ENCODE measurements around the gene NUP54. TPM values are rescaled to one million over a fixed set of nuclear protein-coding genes. Genes with fewer than 3 reads are reported as not detected.
A peak's percentile ranks its signal among the peaks of the same experiment; 100 is the strongest.

The NUP54 gene
- total RNA-seq, 1 donor from 2014 or later, result 20.2 TPM

- peak; percentile 10 to 70 for DNase-seq (ENCODE audit: low spot score in 2 of 2)
- peaks cover 0 to 24% of the 10 kb centered on the region in 2 donors for H3K4me1 ChIP-seq
- intact Hi-C loops (cut with DNase I), result loop anchor here (1.0 to 5.0 kb wide), 3 partner anchors 66 to 1715 kb away; partner anchors contain the start of genes MRPL1, SCARB2 and SDAD1
- H3K27me3 ChIP-seq, result no peaks in the 10 kb centered on the region
- peaks cover 0 to 15% of the 10 kb centered on the region in 2 donors for H3K36me3 ChIP-seq
- peak overlapping the region; percentile 87 to 88 for H3K27ac ChIP-seq
- no peak for TF ChIP-seq CTCF (IDR thresholded peaks at IDR 0.05)
- peak overlapping the region; percentile 85 to 95 for H3K4me3 ChIP-seq
- no peaks in the 10 kb centered on the region for H3K9me3 ChIP-seq
These were observed 599 bp downstream of the NUP54 start for GRCh38 chr4:76147454-76148141.

- intact Hi-C loops (cut with DNase I), result no loop called here
- peaks cover 0 to 24% of the 10 kb centered on the region in 2 donors for H3K4me1 ChIP-seq
- TF ChIP-seq CTCF (IDR thresholded peaks at IDR 0.05), result no peak
- no peak for DNase-seq (ENCODE audit: low spot score in 2 of 2)
- no peak overlapping the region for H3K4me3 ChIP-seq
- no peaks in the 10 kb centered on the region for H3K27me3 ChIP-seq
- H3K9me3 ChIP-seq, result no peaks in the 10 kb centered on the region
- no peak overlapping the region for H3K27ac ChIP-seq
- peaks cover 3 to 41% of the 10 kb centered on the region in 2 donors for H3K36me3 ChIP-seq
These were observed 3.7 kb downstream of the NUP54 start for GRCh38 chr4:76144546-76144945.

GRCh38 chr4:76141241-76141640, 7.0 kb downstream of the NUP54 start:
- Histone ChIP-seq H3K36me3 (peaks cover 6 to 60% of the 10 kb centered on the region in 2 donors), H3K4me1 (peaks cover 0 to 3% of the 10 kb centered on the region in 2 donors), H3K27me3 (no peaks in the 10 kb centered on the region), H3K27ac (no peak overlapping the region), H3K9me3 (no peaks in the 10 kb centered on the region), H3K4me3 (no peak overlapping the region)
- intact Hi-C loops (cut with DNase I), result no loop called here
- no peak for TF ChIP-seq CTCF (IDR thresholded peaks at IDR 0.05)
- no peak for DNase-seq (ENCODE audit: low spot score in 2 of 2)

GRCh38 chr4:76127754-76128153, 20.4 kb downstream of the NUP54 start:
- Histone ChIP-seq H3K27ac (no peak overlapping the region), H3K4me1 (no peaks in the 10 kb centered on the region), H3K9me3 (no peaks in the 10 kb centered on the region), H3K4me3 (no peak overlapping the region), H3K36me3 (peaks cover 0 to 48% of the 10 kb centered on the region in 2 donors), H3K27me3 (no peaks in the 10 kb centered on the region)
- DNase-seq (ENCODE audit: low spot score in 2 of 2), result no peak
- TF ChIP-seq CTCF (IDR thresholded peaks at IDR 0.05), result no peak
- intact Hi-C loops (cut with DNase I), result no loop called here

- Histone ChIP-seq H3K27ac (no peak overlapping the region), H3K27me3 (no peaks in the 10 kb centered on the region), H3K9me3 (no peaks in the 10 kb centered on the region), H3K36me3 (peaks cover 8 to 56% of the 10 kb centered on the region in 2 donors), H3K4me3 (no peak overlapping the region), H3K4me1 (no peaks in the 10 kb centered on the region)
- intact Hi-C loops (cut with DNase I), result no loop called here
- no peak for TF ChIP-seq CTCF (IDR thresholded peaks at IDR 0.05)
- no peak for DNase-seq (ENCODE audit: low spot score in 2 of 2)
These were observed 22.4 kb downstream of the NUP54 start for GRCh38 chr4:76125816-76126215.

Data from ascending aorta (tissue), 2 donors.